Measurements from ENCODE around the gene RECQL.

Gene RECQL

DNA sequence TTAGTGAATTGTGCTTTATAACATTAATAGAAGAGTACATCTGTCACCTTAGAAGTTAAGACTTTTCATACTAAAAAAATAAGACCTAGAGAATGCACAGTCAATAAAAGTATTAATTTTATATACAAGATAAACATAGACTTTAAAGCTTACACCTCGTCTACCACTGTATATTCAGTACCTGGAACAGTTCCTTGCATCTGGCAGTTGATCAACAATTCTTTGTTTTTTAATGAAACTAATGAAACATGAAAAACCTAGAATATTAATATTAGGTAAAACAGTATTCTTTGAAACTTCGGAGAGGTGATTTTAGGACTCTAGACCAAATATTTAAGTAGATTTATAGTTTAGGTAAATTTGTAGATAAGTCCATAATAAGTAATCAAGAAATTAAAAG, 4.5 kb upstream of the RECQL start:
- peaks cover 37% of the 10 kb centered on the region for H4K20me1 ChIP-seq
- H3K4me2 ChIP-seq, result no peak overlapping the region
- no peaks in the 10 kb centered on the region for H3K27me3 ChIP-seq
- H3K4me1 ChIP-seq, result peaks cover 23% of the 10 kb centered on the region
- peaks cover 31% of the 10 kb centered on the region for H3K36me3 ChIP-seq
- no peak overlapping the region for H3K27ac ChIP-seq
- no peaks in the 10 kb centered on the region for H3K9me3 ChIP-seq
- H3K9ac ChIP-seq, result no peak overlapping the region
- no peak for TF ChIP-seq Cebpa-rat (IDR thresholded peaks at IDR 0.05)
- H3K4me3 ChIP-seq, result no peak overlapping the region

DNA sequence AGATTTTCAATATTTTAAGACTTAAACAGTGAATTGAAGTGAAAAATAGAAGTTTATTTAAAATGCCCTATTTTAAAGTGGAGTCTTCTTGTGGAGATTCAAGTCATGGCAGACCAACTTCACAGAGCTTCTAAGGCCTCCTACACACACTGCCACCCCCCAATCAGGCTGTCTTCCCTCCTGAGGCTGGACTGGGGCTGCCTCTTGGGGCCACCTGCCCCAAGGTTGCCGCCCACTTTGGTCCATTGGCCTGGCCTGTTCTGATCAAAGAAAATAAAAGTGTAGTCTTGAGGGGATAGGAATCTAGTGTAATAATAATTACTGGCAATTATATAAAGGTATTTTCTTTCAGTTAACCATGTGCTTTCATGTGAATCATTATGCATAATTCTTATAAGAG, 1.4 kb upstream of the RECQL start:
- no peaks in the 10 kb centered on the region for H3K9me3 ChIP-seq
- peaks cover 42% of the 10 kb centered on the region for H3K4me1 ChIP-seq
- no peak for TF ChIP-seq Cebpa-rat (IDR thresholded peaks at IDR 0.05)
- peak overlapping the region; percentile 89 for H3K9ac ChIP-seq
- H3K36me3 ChIP-seq, result peaks cover 20% of the 10 kb centered on the region
- peak overlapping the region; percentile 91 for H3K4me3 ChIP-seq
- peaks cover 37% of the 10 kb centered on the region for H4K20me1 ChIP-seq
- H3K4me2 ChIP-seq, result peak overlapping the region; percentile 77
- no peaks in the 10 kb centered on the region for H3K27me3 ChIP-seq
- no peak overlapping the region for H3K27ac ChIP-seq

DNA sequence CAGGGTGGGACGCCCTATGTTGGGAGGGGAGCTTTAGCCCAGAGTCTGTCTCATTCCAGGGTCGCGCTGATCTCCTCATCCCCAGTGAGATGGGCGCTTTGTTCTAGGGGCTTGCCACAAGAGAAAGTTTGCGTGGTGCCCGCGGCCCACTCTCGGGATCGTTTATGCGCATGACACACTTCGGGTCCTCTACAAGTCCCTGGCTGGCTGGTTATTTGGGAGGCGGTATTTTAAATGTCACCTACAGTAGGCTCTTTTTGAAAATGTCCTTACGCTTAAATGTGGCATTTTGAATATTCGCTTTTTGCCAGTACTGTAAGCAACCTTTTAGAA, 695 bp upstream of the RECQL start:
- H3K9me3 ChIP-seq, result no peaks in the 10 kb centered on the region
- peak overlapping the region; percentile 89 for H3K9ac ChIP-seq
- no peaks in the 10 kb centered on the region for H3K27me3 ChIP-seq
- peak overlapping the region; percentile 85 for H3K27ac ChIP-seq
- peaks cover 24% of the 10 kb centered on the region for H3K36me3 ChIP-seq
- H4K20me1 ChIP-seq, result peaks cover 37% of the 10 kb centered on the region
- H3K4me1 ChIP-seq, result peaks cover 42% of the 10 kb centered on the region
- no peak for TF ChIP-seq Cebpa-rat (IDR thresholded peaks at IDR 0.05)
- H3K4me3 ChIP-seq, result peak overlapping the region; percentile 91
- H3K4me2 ChIP-seq, result peak overlapping the region; percentile 77

DNA sequence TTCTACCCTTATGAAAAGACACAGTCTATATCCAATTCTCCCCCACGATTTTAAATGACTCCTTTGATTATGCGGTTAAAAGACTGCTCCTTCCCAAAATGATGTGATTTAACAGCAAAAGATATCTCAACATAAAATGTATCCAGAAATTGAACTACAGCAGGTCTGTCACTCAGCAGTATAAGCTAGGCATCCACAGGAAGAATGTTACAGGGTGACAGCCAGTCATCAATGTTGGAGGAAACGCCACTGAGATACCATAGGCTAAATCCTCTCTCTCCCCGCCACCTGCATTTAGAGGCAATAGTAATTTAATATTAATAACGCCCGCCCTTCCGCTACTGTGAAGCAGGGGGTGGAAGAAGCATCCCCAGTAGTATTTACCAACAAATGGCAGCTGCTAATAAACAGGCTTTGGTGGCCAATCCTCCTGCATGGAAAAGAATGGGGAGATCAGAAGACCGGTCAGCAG, 613 bp downstream of the RECQL start:
- Histone ChIP-seq H3K4me3 (peak overlapping the region; percentile 91), H3K36me3 (peaks cover 37% of the 10 kb centered on the region), H3K9me3 (no peaks in the 10 kb centered on the region), H3K4me2 (peak overlapping the region; percentile 96), H3K9ac (peak overlapping the region; percentile 89), H4K20me1 (peaks cover 31% of the 10 kb centered on the region), H3K27ac (peak overlapping the region; percentile 85), H3K27me3 (no peaks in the 10 kb centered on the region), H3K4me1 (peaks cover 42% of the 10 kb centered on the region)
- TF ChIP-seq Cebpa-rat (IDR thresholded peaks at IDR 0.05), result no peak

DNA sequence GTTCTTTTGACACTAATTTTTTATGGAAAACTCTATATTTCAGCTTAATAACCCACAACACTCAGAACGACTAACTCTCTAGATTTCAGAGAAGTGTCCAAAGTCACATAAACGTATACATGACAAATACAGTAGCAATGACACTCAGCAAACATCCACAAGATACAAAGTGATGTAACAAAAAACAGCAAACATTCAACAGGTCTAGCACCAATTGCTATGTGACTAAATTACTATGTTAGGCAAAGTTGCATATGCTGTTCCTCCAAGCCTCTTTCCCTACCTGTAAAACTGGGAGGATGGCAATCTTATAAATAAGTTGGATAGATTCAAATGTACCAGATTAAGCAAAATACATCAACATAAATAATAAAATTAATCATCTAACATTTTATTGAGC, 1.7 kb downstream of the RECQL start:
- Histone ChIP-seq H3K27me3 (no peaks in the 10 kb centered on the region), H3K4me2 (peak overlapping the region; percentile 96), H3K27ac (no peak overlapping the region), H3K9ac (no peak overlapping the region), H3K9me3 (no peaks in the 10 kb centered on the region), H3K4me3 (peak overlapping the region; percentile 91), H4K20me1 (peaks cover 26% of the 10 kb centered on the region; the same call in 1 of the 2 replicates), H3K36me3 (peaks cover 48% of the 10 kb centered on the region), H3K4me1 (peaks cover 42% of the 10 kb centered on the region)
- TF ChIP-seq Cebpa-rat (IDR thresholded peaks at IDR 0.05), result no peak

DNA sequence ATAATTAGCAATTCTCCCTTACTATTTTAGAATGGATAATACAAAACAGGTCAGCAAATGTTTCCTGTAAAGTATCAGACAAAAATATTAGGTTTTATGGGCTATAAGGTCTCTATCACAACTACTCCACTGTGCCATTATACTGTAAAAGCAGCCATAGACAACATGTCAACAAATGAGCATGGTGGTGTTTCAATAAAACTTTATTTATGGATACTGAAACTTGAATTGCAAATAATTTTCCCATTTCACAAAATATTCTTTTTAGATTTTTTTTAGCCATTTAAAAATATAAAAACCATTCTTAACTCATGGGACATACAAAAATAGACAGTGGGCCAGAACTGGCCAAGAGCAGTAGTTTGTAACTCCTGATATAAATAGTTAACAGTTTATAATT, 15.4 kb downstream of the RECQL start:
- H3K27ac ChIP-seq, result no peak overlapping the region
- H3K4me2 ChIP-seq, result no peak overlapping the region
- H3K9me3 ChIP-seq, result no peaks in the 10 kb centered on the region
- H4K20me1 ChIP-seq, result no peaks in the 10 kb centered on the region
- no peak overlapping the region for H3K9ac ChIP-seq
- peaks cover 60% of the 10 kb centered on the region for H3K36me3 ChIP-seq
- no peak overlapping the region for H3K4me3 ChIP-seq
- TF ChIP-seq Cebpa-rat (IDR thresholded peaks at IDR 0.05), result no peak
- H3K27me3 ChIP-seq, result no peaks in the 10 kb centered on the region
- H3K4me1 ChIP-seq, result no peaks in the 10 kb centered on the region

DNA sequence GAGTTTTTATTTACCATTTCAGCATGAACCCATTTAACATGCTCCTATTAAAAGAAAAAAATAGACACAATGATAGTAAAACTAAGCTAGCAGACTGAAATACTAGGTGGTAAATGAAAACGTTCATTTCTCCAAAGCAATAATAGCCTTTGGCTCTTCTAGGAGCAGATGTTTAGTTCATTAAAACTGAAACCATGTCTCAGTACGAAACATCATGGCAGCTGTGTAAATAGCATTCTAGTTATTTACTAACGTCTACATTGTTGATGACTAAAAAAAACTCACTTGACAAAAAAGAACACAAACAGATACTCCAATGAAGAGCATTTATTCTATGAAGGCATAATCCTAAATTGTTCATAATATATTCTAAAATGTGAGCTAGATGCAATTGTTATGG, 17.9 kb downstream of the RECQL start:
- H3K27me3 ChIP-seq, result no peaks in the 10 kb centered on the region
- no peaks in the 10 kb centered on the region for H3K9me3 ChIP-seq
- no peaks in the 10 kb centered on the region for H4K20me1 ChIP-seq
- no peak for TF ChIP-seq Cebpa-rat (IDR thresholded peaks at IDR 0.05)
- no peak overlapping the region for H3K9ac ChIP-seq
- H3K27ac ChIP-seq, result no peak overlapping the region
- no peak overlapping the region for H3K4me3 ChIP-seq
- no peaks in the 10 kb centered on the region for H3K4me1 ChIP-seq
- H3K4me2 ChIP-seq, result no peak overlapping the region
- H3K36me3 ChIP-seq, result peaks cover 60% of the 10 kb centered on the region

DNA sequence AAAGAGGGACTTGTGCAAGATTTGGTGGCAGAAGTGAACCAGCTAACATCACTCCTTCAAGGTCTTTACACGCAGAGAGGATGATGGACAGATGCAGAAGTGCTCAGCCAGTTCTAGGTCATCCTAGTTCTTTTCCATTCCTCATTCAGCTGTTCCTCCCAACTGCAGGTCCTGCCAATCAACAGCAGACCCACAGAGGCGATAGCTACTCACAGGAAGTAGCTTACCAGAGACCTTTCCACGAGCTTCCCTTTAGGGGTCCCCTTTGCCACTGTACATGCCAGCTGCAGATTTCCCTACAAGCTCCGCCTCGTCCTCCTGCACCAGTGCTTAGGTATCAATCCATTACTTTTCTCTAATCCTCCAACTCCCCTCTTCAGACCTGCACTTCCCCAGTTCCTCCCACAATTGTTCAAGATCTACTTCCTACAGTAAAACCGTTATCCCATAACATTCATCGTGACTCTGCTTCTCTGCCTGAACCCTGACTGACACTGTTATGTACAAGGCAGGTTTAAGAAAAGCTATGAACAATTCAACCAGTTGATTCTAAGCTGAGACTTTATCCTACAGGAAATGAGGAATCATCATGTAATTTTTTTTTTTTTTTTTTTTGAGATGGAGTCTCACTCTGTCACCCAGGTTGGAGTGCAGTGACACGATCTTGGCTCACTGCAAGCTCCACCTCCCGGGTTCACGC, 22.5 kb downstream of the RECQL start:
- Histone ChIP-seq H3K27me3 (no peaks in the 10 kb centered on the region), H4K20me1 (no peaks in the 10 kb centered on the region; the same call in 1 of the 2 replicates), H3K4me3 (no peak overlapping the region), H3K4me2 (no peak overlapping the region), H3K9me3 (no peaks in the 10 kb centered on the region), H3K36me3 (peaks cover 89% of the 10 kb centered on the region), H3K27ac (no peak overlapping the region), H3K4me1 (no peaks in the 10 kb centered on the region), H3K9ac (no peak overlapping the region)
- TF ChIP-seq Cebpa-rat (IDR thresholded peaks at IDR 0.05), result no peak

DNA sequence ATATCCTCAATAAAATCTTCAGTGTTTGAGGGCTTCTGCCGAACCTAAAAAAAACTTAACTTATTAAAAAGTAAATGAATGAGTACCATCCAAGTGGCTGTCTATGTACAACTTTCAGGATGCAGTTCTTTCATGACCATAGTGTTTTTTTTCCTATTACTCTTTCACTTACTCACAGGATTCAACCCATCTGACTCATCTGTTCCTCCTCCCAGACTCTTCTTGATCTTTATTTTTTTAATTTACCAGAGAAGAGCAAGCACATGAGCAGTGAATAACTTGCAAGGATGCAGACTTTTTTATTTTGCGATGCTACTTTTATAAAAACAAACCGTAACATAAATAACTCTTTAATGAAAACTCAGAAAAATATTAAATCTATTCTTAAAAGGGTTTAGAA, 24.5 kb downstream of the RECQL start:
- no peaks in the 10 kb centered on the region for H3K4me1 ChIP-seq
- no peak overlapping the region for H3K4me2 ChIP-seq
- H3K27me3 ChIP-seq, result no peaks in the 10 kb centered on the region
- H3K36me3 ChIP-seq, result peaks cover 91% of the 10 kb centered on the region
- H3K9ac ChIP-seq, result no peak overlapping the region
- TF ChIP-seq Cebpa-rat (IDR thresholded peaks at IDR 0.05), result no peak
- no peaks in the 10 kb centered on the region; the same call in 1 of the 2 replicates for H4K20me1 ChIP-seq
- H3K9me3 ChIP-seq, result no peaks in the 10 kb centered on the region
- no peak overlapping the region for H3K4me3 ChIP-seq
- H3K27ac ChIP-seq, result no peak overlapping the region

DNA sequence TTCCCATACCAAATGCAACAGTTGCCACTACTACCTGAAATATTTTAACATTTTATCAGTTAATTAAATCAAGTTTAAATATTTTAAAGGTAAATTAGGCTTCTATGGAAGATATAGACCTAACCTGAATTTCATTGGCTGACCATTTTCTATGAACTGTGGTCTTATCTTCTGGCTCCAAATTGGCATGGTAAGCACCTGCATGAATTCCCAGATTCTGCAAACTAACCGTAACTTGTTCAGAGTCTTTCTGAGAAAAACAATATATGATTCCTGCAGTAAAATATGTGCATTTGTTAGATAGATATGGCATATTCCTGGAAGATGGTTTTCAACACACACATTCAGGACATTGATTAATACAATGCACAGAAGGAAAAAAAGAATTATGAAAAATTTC, 25.9 kb downstream of the RECQL start:
- no peak overlapping the region for H3K9ac ChIP-seq
- TF ChIP-seq Cebpa-rat (IDR thresholded peaks at IDR 0.05), result no peak
- no peaks in the 10 kb centered on the region for H3K27me3 ChIP-seq
- H3K4me3 ChIP-seq, result no peak overlapping the region
- no peaks in the 10 kb centered on the region; the same call in 1 of the 2 replicates for H4K20me1 ChIP-seq
- H3K4me1 ChIP-seq, result no peaks in the 10 kb centered on the region
- H3K36me3 ChIP-seq, result peaks cover 85% of the 10 kb centered on the region
- no peak overlapping the region for H3K4me2 ChIP-seq
- no peaks in the 10 kb centered on the region for H3K9me3 ChIP-seq
- H3K27ac ChIP-seq, result no peak overlapping the region

Data from BLaER1 (cell line).